D721Med (cell line): Measurements from ENCODE around the gene TRMT13.

Experiments used
- DNase-seq: peaks from one replicate; pipeline ENCODE4 v3.0.0; 2011; ENCODE audit warnings: low spot score; ENCODE audit not compliant: insufficient read length
- FAIRE-seq: peaks from 2 replicates; lab custom pipeline; 2011; peaks lifted over from hg19 to GRCh38; lab: Jason Lieb, UNC
- CTCF ChIP-seq: IDR thresholded peaks from 2 replicates; pipeline ENCODE4 v1.5.1; 2012; ENCODE audit warnings: mild to moderate bottlenecking, control low read depth; ENCODE audit not compliant: insufficient read depth; ENCODE audit errors: missing control alignments

Gene TRMT13

GRCh38 chr1:100152271-100152670 lies 19.3 kb downstream of the TRMT13 start:
- DNase-seq (no peak), FAIRE-seq (no peak)
- TF ChIP-seq CTCF = no peak

GRCh38 chr1:100162881-100163280 lies 29.9 kb downstream of the TRMT13 start:
- TF ChIP-seq CTCF = no peak
- FAIRE-seq (no peak), DNase-seq (no peak)

DNA sequence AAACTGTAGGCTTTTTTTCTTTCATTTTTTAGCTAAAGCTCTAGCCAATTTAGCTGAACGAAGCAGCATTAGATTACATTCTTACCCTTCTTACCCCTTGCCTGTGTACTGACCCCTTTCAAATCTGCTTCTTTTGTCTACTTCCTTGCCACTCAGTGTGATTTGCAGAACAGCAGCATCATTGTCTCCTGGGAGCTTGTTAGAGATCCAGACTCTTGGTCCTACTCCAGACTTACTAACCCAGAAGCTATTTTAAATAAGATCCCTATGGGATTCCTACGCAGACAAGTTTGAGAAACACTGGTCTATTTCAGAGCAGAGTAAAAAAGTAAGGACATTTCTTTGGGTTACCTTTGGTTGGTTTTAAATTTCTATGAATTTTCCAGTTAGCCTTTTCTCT lies 31.3 kb downstream of the TRMT13 start:
- no peak for TF ChIP-seq CTCF
- no peak for DNase-seq
- FAIRE-seq = no peak

GRCh38 chr1:100164702-100165101 lies 31.7 kb downstream of the TRMT13 start:
- FAIRE-seq (no peak), DNase-seq (no peak)
- no peak for TF ChIP-seq CTCF

DNA sequence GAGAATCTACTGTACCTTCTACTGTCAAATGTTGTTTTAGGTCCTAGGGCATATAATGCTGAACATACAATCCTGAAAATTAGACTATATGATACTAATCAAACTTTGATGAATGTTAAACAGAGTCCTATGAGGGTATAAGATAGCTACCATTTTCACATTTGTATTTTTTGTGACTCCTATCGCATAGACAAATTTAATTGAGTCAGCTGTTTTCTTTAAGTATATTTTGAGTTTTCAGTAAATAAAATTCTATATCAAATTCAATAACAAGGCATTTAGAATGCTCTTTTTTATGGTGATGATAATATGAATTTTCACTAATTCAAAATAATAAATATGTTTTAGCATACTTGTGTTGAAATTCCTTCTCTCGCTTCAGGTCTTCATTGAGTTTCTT lies 35.1 kb downstream of the TRMT13 start:
- TF ChIP-seq CTCF = no peak
- DNase-seq = no peak
- FAIRE-seq = peak; percentile 76

DNA sequence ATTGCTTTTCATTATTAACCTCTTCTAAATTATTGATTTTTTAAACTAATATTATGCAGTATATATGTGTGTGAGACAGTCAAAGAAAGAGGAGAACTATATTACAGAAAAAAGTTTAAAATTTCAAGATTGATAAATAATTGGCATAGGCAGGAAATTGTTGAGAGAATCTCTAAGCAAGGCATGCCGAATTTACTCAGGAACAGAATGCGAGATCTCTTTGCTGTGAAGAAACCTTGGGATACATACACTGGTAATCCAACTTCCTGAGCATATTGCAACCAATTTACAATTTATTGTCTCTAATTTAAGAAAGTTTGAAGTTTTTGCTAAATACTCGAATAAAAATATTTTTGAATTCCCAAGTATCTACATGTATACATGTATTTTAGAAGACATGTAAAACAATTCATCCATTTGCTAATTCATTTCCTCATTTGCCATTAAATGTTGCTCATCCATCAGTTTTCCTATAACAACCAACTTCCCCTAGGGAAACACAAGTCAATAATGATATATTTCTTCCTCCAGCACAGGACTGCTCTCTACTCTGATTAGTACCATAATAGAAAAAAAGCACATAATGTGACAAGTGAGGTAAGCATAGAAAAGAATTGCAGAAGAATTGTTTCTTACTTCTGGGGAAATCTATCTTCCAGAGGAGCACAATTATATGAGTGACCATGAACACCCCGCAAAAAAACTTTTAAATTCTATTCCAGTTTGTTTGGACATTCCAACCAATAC lies 44.5 kb downstream of the TRMT13 start:
- DNase-seq (no peak), FAIRE-seq (no peak)
- no peak for TF ChIP-seq CTCF

DNA sequence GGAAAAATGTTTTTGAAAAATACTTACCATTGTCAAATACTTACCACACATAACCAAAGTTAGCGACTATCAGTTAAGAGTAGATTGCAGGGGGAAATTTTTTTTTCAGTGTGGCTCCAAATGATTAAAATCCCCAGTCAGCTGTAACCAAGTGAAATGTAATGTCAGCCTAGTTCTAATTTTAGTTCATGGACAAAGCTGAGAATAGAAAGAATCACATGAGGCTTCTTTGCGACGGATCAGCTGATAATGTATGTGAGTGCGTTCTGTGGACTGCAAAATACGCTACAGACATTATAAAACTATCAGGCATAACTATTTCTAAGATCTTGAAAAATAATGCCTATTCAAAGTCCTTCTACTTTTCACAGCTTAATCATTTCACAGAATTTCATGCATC lies 45.1 kb downstream of the TRMT13 start, which contains the start of gene LRRC39:
Gene LRRC39, minus strand, starts transcription at position 166 of the 400 bp plus-strand sequence. CDS start 9,740 bp downstream, outside the sequence.
- TF ChIP-seq CTCF = no peak
- no peak for DNase-seq
- FAIRE-seq = peak; percentile 73
